Tibial nerve (tissue), 4 donors: ENCODE results near the gene TBC1D21. TPM values are rescaled to one million over a fixed set of nuclear protein-coding genes. Genes with fewer than 3 reads are reported as not detected.

Experiments used
- DNase-seq, 2 donors: peaks; one replicate each; pipeline ENCODE4 v3.0.0-alpha.2; 2019; ENCODE audit warnings: low spot score in 2 of 2
- H3K27ac ChIP-seq, 4 donors: fragments of 200-600 bp; sonication (generic) in 3 of 4; one replicate each; pipeline ENCODE4 v1.5.1; 2017 to 2019; ENCODE audit warnings: mild to moderate bottlenecking in 1 of 4
- H3K27me3 ChIP-seq, 2 donors: fragments of 200-600 bp; sonication (generic) in 1 of 2; one replicate each; pipeline versions ENCODE4 v1.5.1 to v1.6.0; 2017 to 2019
- H3K36me3 ChIP-seq, 3 donors: fragments of 200-600 bp; sonication (generic); one replicate each; pipeline ENCODE4 v1.5.1; 2018 to 2019
- H3K4me1 ChIP-seq, 4 donors: fragments of 200-600 bp; sonication (generic) in 3 of 4; one replicate each; pipeline ENCODE4 v1.5.1; 2017 to 2019
- H3K4me3 ChIP-seq, 4 donors: fragments of 200-600 bp; sonication (generic) in 3 of 4; one replicate each; pipeline ENCODE4 v1.5.1; 2017 to 2019; ENCODE audit warnings: mild to moderate bottlenecking in 1 of 4, moderate library complexity in 1 of 4
- H3K9me3 ChIP-seq, 4 donors: fragments of 200-600 bp; sonication (generic) in 3 of 4; one replicate each; pipeline ENCODE4 v1.5.1; 2017 to 2019
- EP300 ChIP-seq, 2 donors: sonication (generic); formaldehyde crosslinking; IDR thresholded peaks; one replicate each; pipeline ENCODE4 v1.6.1; 2017; ENCODE audit warnings: antibody characterized with exemption in 2 of 2, mild to moderate bottlenecking in 1 of 2
- POLR2A ChIP-seq, 2 donors: fragments of 450-650 bp; IDR thresholded peaks; one replicate each; pipeline ENCODE4 v1.6.1; 2017; ENCODE audit warnings: antibody characterized with exemption in 2 of 2, mild to moderate bottlenecking in 2 of 2, moderate library complexity in 2 of 2
- WGBS, 2 donors: methylation state at CpG; one replicate each; pipeline ENCODE4 v1.1.5; 2018; 5-methylcytosine and 5-hydroxymethylcytosine counted together
- total RNA-seq, 4 donors: library from RNA; depleted of rRNA; stranded (reverse); fragments of >200 nt; gene quantifications; one replicate each; pipeline ENCODE4 v1.1.0, GENCODE V29; 2016
- TF ChIP-seq, protein P1 (sequence below), 5 experiments: fragments of 200-600 bp in 3 of 5; fragments of 450-650 bp in 2 of 5; sonication (generic) in 3 of 5; IDR thresholded peaks; one replicate each; pipeline ENCODE4 v1.5.1; 2016 to 2019; ENCODE audit warnings: antibody characterized with exemption in 5 of 5, mild to moderate bottlenecking in 3 of 5, moderate library complexity in 2 of 5

The TBC1D21 gene
- total RNA-seq, 4 donors from 2014 or later = not detected

DNA sequence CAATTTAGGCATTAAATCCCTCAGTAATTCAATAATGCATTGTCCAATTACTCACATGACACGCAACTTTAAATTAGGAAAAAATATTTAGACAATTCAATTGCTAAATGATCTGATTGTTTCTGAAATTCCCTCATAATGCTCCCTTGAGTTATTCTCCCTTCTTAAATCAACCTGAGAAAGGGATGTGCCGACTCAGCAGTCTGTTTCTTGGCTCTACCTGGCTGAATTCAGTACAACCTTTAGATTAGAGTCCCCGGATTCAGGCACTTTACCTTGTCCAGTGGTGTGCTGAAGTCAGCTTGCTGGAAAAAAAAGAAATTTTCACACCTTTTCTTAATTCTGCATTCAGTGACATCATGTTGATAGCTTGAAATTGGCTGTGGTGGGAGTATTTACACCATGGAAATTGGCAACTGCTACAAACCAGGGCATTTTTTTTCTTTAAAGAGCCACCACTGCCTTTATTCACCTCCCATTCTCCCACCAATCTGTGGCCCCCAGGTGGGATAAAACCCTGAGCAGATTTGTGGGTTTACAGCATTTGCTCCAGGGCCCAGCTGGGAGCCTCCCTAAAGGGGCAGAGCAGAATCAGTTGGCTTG lies 32.0 kb downstream of the TBC1D21 start:
- 93 to 97% methylated on average over 3 of the region's 3 CpGs for WGBS, 2 donors
- Histone ChIP-seq H3K36me3 (no peaks in the 10 kb centered on the region), H3K9me3 (no peaks in the 10 kb centered on the region), H3K4me1 (peaks cover 0 to 3% (median 0%) of the 10 kb centered on the region in 4 donors), H3K4me3 (no peak overlapping the region), H3K27me3 (no peaks in the 10 kb centered on the region), H3K27ac (no peak overlapping the region)
- no peak for DNase-seq
- TF ChIP-seq, protein P1, sequence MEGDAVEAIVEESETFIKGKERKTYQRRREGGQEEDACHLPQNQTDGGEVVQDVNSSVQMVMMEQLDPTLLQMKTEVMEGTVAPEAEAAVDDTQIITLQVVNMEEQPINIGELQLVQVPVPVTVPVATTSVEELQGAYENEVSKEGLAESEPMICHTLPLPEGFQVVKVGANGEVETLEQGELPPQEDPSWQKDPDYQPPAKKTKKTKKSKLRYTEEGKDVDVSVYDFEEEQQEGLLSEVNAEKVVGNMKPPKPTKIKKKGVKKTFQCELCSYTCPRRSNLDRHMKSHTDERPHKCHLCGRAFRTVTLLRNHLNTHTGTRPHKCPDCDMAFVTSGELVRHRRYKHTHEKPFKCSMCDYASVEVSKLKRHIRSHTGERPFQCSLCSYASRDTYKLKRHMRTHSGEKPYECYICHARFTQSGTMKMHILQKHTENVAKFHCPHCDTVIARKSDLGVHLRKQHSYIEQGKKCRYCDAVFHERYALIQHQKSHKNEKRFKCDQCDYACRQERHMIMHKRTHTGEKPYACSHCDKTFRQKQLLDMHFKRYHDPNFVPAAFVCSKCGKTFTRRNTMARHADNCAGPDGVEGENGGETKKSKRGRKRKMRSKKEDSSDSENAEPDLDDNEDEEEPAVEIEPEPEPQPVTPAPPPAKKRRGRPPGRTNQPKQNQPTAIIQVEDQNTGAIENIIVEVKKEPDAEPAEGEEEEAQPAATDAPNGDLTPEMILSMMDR (IDR thresholded peaks at IDR 0.05) = no peak
- TF ChIP-seq EP300 (IDR thresholded peaks at IDR 0.05) (no peak), POLR2A (IDR thresholded peaks at IDR 0.05) (no peak)

DNA sequence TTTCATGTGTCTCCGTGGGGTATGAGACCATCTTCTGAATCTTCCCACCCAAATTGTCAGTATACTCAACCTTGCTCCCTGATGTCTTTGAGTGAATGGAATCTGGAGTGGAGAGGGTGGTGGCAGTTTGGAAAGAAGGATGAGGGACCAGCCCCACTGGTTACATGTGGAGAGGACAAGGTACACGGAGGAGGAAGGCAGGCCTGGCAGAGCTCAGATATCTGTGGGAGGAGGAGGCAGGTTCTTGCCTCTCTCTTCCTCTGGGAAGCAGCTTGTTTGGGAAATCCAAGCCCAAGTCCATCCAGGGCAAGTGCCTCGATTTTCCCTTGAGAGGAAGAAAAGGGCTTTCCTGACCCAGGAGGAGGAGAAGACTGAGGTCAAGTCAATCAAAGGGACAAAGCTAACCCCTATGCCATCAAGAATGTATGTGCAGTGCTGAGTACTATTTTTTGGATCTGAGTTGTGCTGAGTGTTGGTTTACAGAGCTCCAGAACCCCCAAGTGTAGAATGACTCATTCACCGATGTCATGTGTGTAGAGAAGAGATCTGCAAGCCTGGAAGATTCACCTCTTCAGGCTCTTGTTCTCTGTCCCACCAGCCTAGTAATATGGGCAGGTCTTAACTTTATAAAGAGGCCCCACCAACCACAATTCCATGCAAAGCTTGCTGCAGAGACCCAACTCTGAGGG lies 33.1 kb downstream of the TBC1D21 start:
- WGBS, 2 donors = 73 to 77% methylated on average over 4 of the region's 4 CpGs
- no peak for DNase-seq

DNA sequence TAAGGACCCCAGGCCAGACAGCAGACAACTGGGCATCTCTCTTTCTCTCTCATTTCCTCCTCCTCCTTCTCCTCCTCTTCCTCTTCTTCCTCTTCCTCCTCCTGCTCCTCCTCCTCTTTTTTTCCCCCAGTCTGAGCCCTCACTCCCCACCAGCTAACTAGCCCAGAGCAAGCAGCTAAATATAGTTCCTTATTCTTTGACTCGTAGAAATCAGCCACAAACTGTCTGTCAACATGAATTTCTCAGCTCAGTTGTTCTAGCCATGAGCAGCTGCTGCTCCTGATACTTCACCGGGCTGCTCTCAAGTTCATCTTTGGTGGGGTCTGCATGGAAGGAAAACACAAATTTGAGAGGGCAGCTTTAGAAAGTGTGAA lies 33.7 kb downstream of the TBC1D21 start:
- H3K36me3 ChIP-seq = no peaks in the 10 kb centered on the region
- TF ChIP-seq EP300 (IDR thresholded peaks at IDR 0.05) (no peak), POLR2A (IDR thresholded peaks at IDR 0.05) (no peak)
- TF ChIP-seq, protein P1 (IDR thresholded peaks at IDR 0.05) = no peak
- H3K4me3 ChIP-seq = no peak overlapping the region
- DNase-seq = no peak
- no peaks in the 10 kb centered on the region for H3K27me3 ChIP-seq
- H3K4me1 ChIP-seq = peaks cover 0 to 3% (median 0%) of the 10 kb centered on the region in 4 donors
- H3K27ac ChIP-seq = no peak overlapping the region
- no peaks in the 10 kb centered on the region for H3K9me3 ChIP-seq
- 58% methylated on average over 2 of the region's 2 CpGs for whole genome bisulfite sequencing, 2 donors

More for the DNA sequence above, 33.1 kb downstream of the TBC1D21 start:
- Histone ChIP-seq H3K4me3 (no peak overlapping the region), H3K27me3 (no peaks in the 10 kb centered on the region), H3K4me1 (peaks cover 0 to 3% (median 0%) of the 10 kb centered on the region in 4 donors), H3K27ac (no peak overlapping the region), H3K9me3 (no peaks in the 10 kb centered on the region), H3K36me3 (no peaks in the 10 kb centered on the region)
- TF ChIP-seq, protein P1 (IDR thresholded peaks at IDR 0.05) = no peak
- TF ChIP-seq EP300 (IDR thresholded peaks at IDR 0.05) (no peak), POLR2A (IDR thresholded peaks at IDR 0.05) (no peak)

DNA sequence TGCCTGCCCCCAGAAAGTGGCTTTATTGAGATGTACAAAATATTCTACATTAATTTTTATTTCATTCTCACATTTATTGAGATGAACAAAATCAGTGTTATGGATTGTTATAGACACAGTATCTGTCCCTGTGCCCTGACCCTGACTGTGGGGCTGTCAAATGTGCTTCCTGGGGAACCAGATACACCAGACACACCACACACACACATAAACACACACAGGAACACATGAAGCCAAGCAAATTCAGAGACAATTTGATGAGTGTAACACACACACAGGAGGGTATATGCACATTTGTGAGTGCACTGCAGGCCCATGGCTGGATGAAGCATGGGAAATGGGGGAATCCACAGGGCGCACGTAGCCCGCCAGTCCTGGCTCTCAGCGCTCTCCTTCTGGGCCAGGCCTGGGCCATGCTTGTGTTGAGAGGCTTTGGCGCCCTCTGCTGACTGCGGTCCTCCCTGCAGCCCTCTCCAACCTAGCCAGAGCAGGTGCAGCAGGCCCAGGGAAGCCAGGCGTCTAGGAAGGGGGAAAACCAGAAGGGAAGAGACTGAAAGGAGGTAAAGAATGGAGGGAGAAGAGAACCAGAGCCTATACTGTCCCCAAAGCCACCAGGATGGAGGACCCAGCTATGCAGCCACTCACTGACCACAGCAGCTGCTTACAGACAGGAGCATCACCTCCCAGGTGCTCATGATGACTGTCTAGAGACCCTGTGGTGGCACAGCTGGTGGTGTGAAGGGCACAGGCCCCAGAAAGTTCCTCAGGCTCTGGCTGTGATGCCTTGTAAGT lies 34.9 kb downstream of the TBC1D21 start:
- H3K27me3 ChIP-seq = no peaks in the 10 kb centered on the region
- H3K4me1 ChIP-seq = peaks cover 0 to 3% (median 0%) of the 10 kb centered on the region in 4 donors
- DNase-seq = peak; percentile 79 to 94
- TF ChIP-seq POLR2A (IDR thresholded peaks at IDR 0.05) (no peak), EP300 (IDR thresholded peaks at IDR 0.05) (peak in 1 of 2 donors; percentile 13)
- TF ChIP-seq, protein P1 (IDR thresholded peaks at IDR 0.05) = peak; percentile 77 to 87 (median 85)
- no peak overlapping the region for H3K27ac ChIP-seq
- no peak overlapping the region for H3K4me3 ChIP-seq
- no peaks in the 10 kb centered on the region for H3K9me3 ChIP-seq
- WGBS, 2 donors = 6 to 7% methylated on average over 5 to 7 of the region's 7 CpGs
- no peaks in the 10 kb centered on the region for H3K36me3 ChIP-seq

- Histone ChIP-seq H3K27me3 (no peaks in the 10 kb centered on the region), H3K4me3 (no peak overlapping the region), H3K4me1 (peaks cover 0 to 3% (median 0%) of the 10 kb centered on the region in 4 donors), H3K27ac (no peak overlapping the region), H3K9me3 (no peaks in the 10 kb centered on the region), H3K36me3 (no peaks in the 10 kb centered on the region)
- 86 to 90% methylated on average over 2 of the region's 2 CpGs for WGBS, 2 donors
- no peak for DNase-seq
- TF ChIP-seq POLR2A (IDR thresholded peaks at IDR 0.05) (no peak), EP300 (IDR thresholded peaks at IDR 0.05) (no peak)
- TF ChIP-seq, protein P1 (IDR thresholded peaks at IDR 0.05) = no peak
Measured at GRCh38 chr15:73908822-73909122, 35.4 kb downstream of the TBC1D21 start.
